Stimulated activated naive B cell treated with anti-CD40 and anti-IgM and Interleukin-4, amounts not matched to agents 10 μg/mL and 1 μg/mL and 100 μg/mL, for 72 hours (primary cell): ENCODE measurements around the gene ZNF692.

Experiments used
- ATAC-seq, 2 donors: fragments of 150-1000 bp; cut with Tn5 transposase; replicated peaks; 2 replicates each; pipeline ENCODE4 v1.10.0; 2021; ENCODE audit warnings: moderate library complexity in 1 of 2
- DNase-seq: peaks from one replicate; pipeline ENCODE4 v3.0.0; 2021
- H3K27ac Mint-ChIP-seq: one replicate; pipeline ENCODE4 v1.8.0; 2022; ENCODE audit warnings: mild to moderate bottlenecking, mixed read lengths
- H3K27me3 Mint-ChIP-seq, 2 donors: one replicate each; pipeline ENCODE4 v1.8.0; 2022; ENCODE audit warnings: mixed read lengths in 2 of 2
- H3K36me3 Mint-ChIP-seq, 2 donors: one replicate each; pipeline ENCODE4 v1.8.0; 2022; ENCODE audit warnings: mixed read lengths in 2 of 2, mild to moderate bottlenecking in 1 of 2
- H3K4me1 Mint-ChIP-seq, 2 donors: one replicate each; pipeline ENCODE4 v1.8.0; 2022; ENCODE audit warnings: mixed read lengths in 2 of 2, mild to moderate bottlenecking in 1 of 2
- H3K4me3 Mint-ChIP-seq, 2 donors: one replicate each; pipeline ENCODE4 v1.8.0; 2022; ENCODE audit warnings: mild to moderate bottlenecking in 2 of 2, mixed read lengths in 2 of 2, moderate library complexity in 1 of 2
- H3K9me3 Mint-ChIP-seq, 2 donors: one replicate each; pipeline ENCODE4 v1.8.0; 2022; ENCODE audit warnings: mixed read lengths in 2 of 2, mild to moderate bottlenecking in 1 of 2

ZNF692 gene

GRCh38 chr1:248862695-248862997 is 3.8 kb upstream of the ZNF692 start:
- Mint-ChIP-seq H3K36me3 (no peaks in the 10 kb centered on the region), H3K4me3 (peak overlapping the region; percentile 81 to 91), H3K27ac (peak overlapping the region; percentile 89), H3K4me1 (peaks cover 25 to 39% of the 10 kb centered on the region in 2 donors), H3K9me3 (no peaks in the 10 kb centered on the region), H3K27me3 (no peaks in the 10 kb centered on the region)
- ATAC-seq (peak; percentile 12 to 21), DNase-seq (no peak)

- DNase-seq (no peak), ATAC-seq (no peak)
- H3K36me3 Mint-ChIP-seq, result no peaks in the 10 kb centered on the region
- no peak overlapping the region for H3K27ac Mint-ChIP-seq
- H3K9me3 Mint-ChIP-seq, result no peaks in the 10 kb centered on the region
- peaks cover 30 to 42% of the 10 kb centered on the region in 2 donors for H3K4me1 Mint-ChIP-seq
- no peaks in the 10 kb centered on the region for H3K27me3 Mint-ChIP-seq
- no peak overlapping the region for H3K4me3 Mint-ChIP-seq
Observed at GRCh38 chr1:248861616-248862015, 2.7 kb upstream of the ZNF692 start.

- H3K36me3 Mint-ChIP-seq, result peaks cover 0 to 10% of the 10 kb centered on the region in 2 donors
- peak overlapping the region; percentile 95 for H3K27ac Mint-ChIP-seq
- no peaks in the 10 kb centered on the region for H3K9me3 Mint-ChIP-seq
- H3K4me1 Mint-ChIP-seq, result peaks cover 40 to 42% of the 10 kb centered on the region in 2 donors
- peak overlapping the region; percentile 84 to 88 for H3K4me3 Mint-ChIP-seq
- DNase-seq, result no peak
- H3K27me3 Mint-ChIP-seq, result no peaks in the 10 kb centered on the region
- no peak for ATAC-seq
Observed at GRCh38 chr1:248860007-248860406, 1.1 kb upstream of the ZNF692 start.

- no peaks in the 10 kb centered on the region for H3K27me3 Mint-ChIP-seq
- H3K4me1 Mint-ChIP-seq, result peaks cover 32 to 44% of the 10 kb centered on the region in 2 donors
Observed at GRCh38 chr1:248858096-248858890, 592 bp downstream of the ZNF692 start.

GRCh38 chr1:248857749-248858095 is 1.2 kb downstream of the ZNF692 start:
- Mint-ChIP-seq H3K4me1 (peaks cover 28 to 42% of the 10 kb centered on the region in 2 donors), H3K27me3 (no peaks in the 10 kb centered on the region), H3K27ac (peak overlapping the region; percentile 95), H3K9me3 (no peaks in the 10 kb centered on the region), H3K36me3 (peaks cover 0 to 22% of the 10 kb centered on the region in 2 donors), H3K4me3 (peak overlapping the region; percentile 84 to 88)
- ATAC-seq (no peak), DNase-seq (no peak)

More at GRCh38 chr1:248858096-248858890, 592 bp downstream of the ZNF692 start:
- Mint-ChIP-seq H3K36me3 (peaks cover 0 to 22% of the 10 kb centered on the region in 2 donors), H3K9me3 (no peaks in the 10 kb centered on the region), H3K4me3 (peak overlapping the region; percentile 84 to 88), H3K27ac (peak overlapping the region; percentile 95)
- ATAC-seq (peak; percentile 65 to 66), DNase-seq (no peak)

GRCh38 chr1:248857201-248857600 is 1.7 kb downstream of the ZNF692 start:
- H3K4me3 Mint-ChIP-seq, result peak overlapping the region; percentile 84 to 88
- DNase-seq, result no peak
- H3K9me3 Mint-ChIP-seq, result no peaks in the 10 kb centered on the region
- peaks cover 0 to 22% of the 10 kb centered on the region in 2 donors for H3K36me3 Mint-ChIP-seq
- H3K27ac Mint-ChIP-seq, result peak overlapping the region; percentile 95
- H3K27me3 Mint-ChIP-seq, result no peaks in the 10 kb centered on the region
- ATAC-seq, result no peak
- H3K4me1 Mint-ChIP-seq, result peaks cover 23 to 38% of the 10 kb centered on the region in 2 donors

GRCh38 chr1:248856176-248856575 is 2.7 kb downstream of the ZNF692 start:
- Mint-ChIP-seq H3K4me3 (no peak overlapping the region), H3K27me3 (no peaks in the 10 kb centered on the region), H3K27ac (peak overlapping the region; percentile 43), H3K9me3 (no peaks in the 10 kb centered on the region), H3K36me3 (peaks cover 0 to 22% of the 10 kb centered on the region in 2 donors), H3K4me1 (peaks cover 23 to 38% of the 10 kb centered on the region in 2 donors)
- ATAC-seq (no peak), DNase-seq (no peak)

- Mint-ChIP-seq H3K4me3 (no peak overlapping the region), H3K4me1 (peaks cover 23 to 37% of the 10 kb centered on the region in 2 donors), H3K36me3 (peaks cover 0 to 22% of the 10 kb centered on the region in 2 donors), H3K9me3 (no peaks in the 10 kb centered on the region), H3K27me3 (no peaks in the 10 kb centered on the region), H3K27ac (peak overlapping the region; percentile 43)
- DNase-seq, result no peak
- no peak for ATAC-seq
Observed at GRCh38 chr1:248855580-248855979, 3.3 kb downstream of the ZNF692 start.

- DNase-seq (no peak), ATAC-seq (no peak)
- no peaks in the 10 kb centered on the region for H3K9me3 Mint-ChIP-seq
- no peaks in the 10 kb centered on the region for H3K27me3 Mint-ChIP-seq
- peaks cover 7 to 28% of the 10 kb centered on the region in 2 donors for H3K36me3 Mint-ChIP-seq
- no peak overlapping the region for H3K4me3 Mint-ChIP-seq
- H3K4me1 Mint-ChIP-seq, result peaks cover 13 to 32% of the 10 kb centered on the region in 2 donors
- H3K27ac Mint-ChIP-seq, result no peak overlapping the region
Observed at GRCh38 chr1:248853663-248854375, 5.1 kb downstream of the ZNF692 start.

- H3K36me3 Mint-ChIP-seq, result peaks cover 13 to 30% of the 10 kb centered on the region in 2 donors
- DNase-seq (no peak), ATAC-seq (peak; percentile 68 to 74)
- H3K9me3 Mint-ChIP-seq, result no peaks in the 10 kb centered on the region
- no peak overlapping the region for H3K27ac Mint-ChIP-seq
- no peaks in the 10 kb centered on the region for H3K27me3 Mint-ChIP-seq
- no peak overlapping the region for H3K4me3 Mint-ChIP-seq
- peaks cover 4 to 34% of the 10 kb centered on the region in 2 donors for H3K4me1 Mint-ChIP-seq
Observed at GRCh38 chr1:248852481-248853405, 6.1 kb downstream of the ZNF692 start.

- H3K27me3 Mint-ChIP-seq, result no peaks in the 10 kb centered on the region
- no peak overlapping the region for H3K27ac Mint-ChIP-seq
- DNase-seq (no peak), ATAC-seq (no peak)
- H3K36me3 Mint-ChIP-seq, result peaks cover 20 to 32% of the 10 kb centered on the region in 2 donors
- H3K4me3 Mint-ChIP-seq, result no peak overlapping the region
- no peaks in the 10 kb centered on the region for H3K9me3 Mint-ChIP-seq
- H3K4me1 Mint-ChIP-seq, result peaks cover 0 to 28% of the 10 kb centered on the region in 2 donors
Observed at GRCh38 chr1:248851390-248851789, 7.5 kb downstream of the ZNF692 start.

- Mint-ChIP-seq H3K9me3 (no peaks in the 10 kb centered on the region), H3K36me3 (peaks cover 22 to 28% of the 10 kb centered on the region in 2 donors), H3K27ac (no peak overlapping the region), H3K4me3 (no peak overlapping the region), H3K27me3 (no peaks in the 10 kb centered on the region), H3K4me1 (peaks cover 0 to 22% of the 10 kb centered on the region in 2 donors)
- DNase-seq (no peak), ATAC-seq (no peak)
Observed at GRCh38 chr1:248850536-248851251, 8.2 kb downstream of the ZNF692 start.

- Mint-ChIP-seq H3K9me3 (no peaks in the 10 kb centered on the region), H3K4me3 (no peak overlapping the region), H3K36me3 (peaks cover 25 to 27% of the 10 kb centered on the region in 2 donors), H3K27ac (no peak overlapping the region), H3K27me3 (no peaks in the 10 kb centered on the region), H3K4me1 (peaks cover 0 to 20% of the 10 kb centered on the region in 2 donors)
- ATAC-seq (no peak), DNase-seq (no peak)
Observed at GRCh38 chr1:248850124-248850523, 8.8 kb downstream of the ZNF692 start.
